Measurements from ENCODE around the gene CPS1.

CPS1 gene
- 0.22 to 0.31 reads per million in 2 donors for total RNA-seq

- DNase-seq, result no peak
Measured at GRCh38 chr2:210556329-210556980, at the start of gene CPS1. CPS1 (plus strand) TSS chr2:210556599; CDS start chr2:210556734, 135 bp downstream.

- DNase-seq, result no peak
Measured at GRCh38 chr2:210515911-210516310, 40.5 kb upstream of the CPS1 start.

- DNase-seq, result no peak
Measured at GRCh38 chr2:210517264-210517663, 39.1 kb upstream of the CPS1 start.

GRCh38 chr2:210519594-210519993, 36.8 kb upstream of the CPS1 start:
- no peak for DNase-seq

GRCh38 chr2:210522399-210522798, 34.0 kb upstream of the CPS1 start:
- no peak for DNase-seq

GRCh38 chr2:210523650-210524289, 32.6 kb upstream of the CPS1 start:
- no peak for DNase-seq

- DNase-seq, result no peak
Measured at GRCh38 chr2:210524533-210524932, 31.9 kb upstream of the CPS1 start.

GRCh38 chr2:210527286-210527685, 29.1 kb upstream of the CPS1 start:
- DNase-seq, result no peak

- DNase-seq, result no peak
Measured at GRCh38 chr2:210528716-210529115, 27.7 kb upstream of the CPS1 start.

GRCh38 chr2:210531050-210531449, 25.3 kb upstream of the CPS1 start:
- DNase-seq, result no peak

- DNase-seq, result no peak
Measured at GRCh38 chr2:210531482-210531881, 24.9 kb upstream of the CPS1 start.

GRCh38 chr2:210533389-210533788, 23.0 kb upstream of the CPS1 start:
- DNase-seq, result no peak

GRCh38 chr2:210534879-210535278, 21.5 kb upstream of the CPS1 start:
- no peak for DNase-seq

- no peak for DNase-seq
Measured at GRCh38 chr2:210536973-210537650, 19.3 kb upstream of the CPS1 start.

GRCh38 chr2:210539035-210539434, 17.4 kb upstream of the CPS1 start:
- no peak for DNase-seq

GRCh38 chr2:210539578-210540416, 16.6 kb upstream of the CPS1 start:
- no peak for DNase-seq

- DNase-seq, result no peak
Measured at GRCh38 chr2:210540471-210540870, 15.9 kb upstream of the CPS1 start.

GRCh38 chr2:210540900-210541289, 15.5 kb upstream of the CPS1 start:
- no peak for DNase-seq

- no peak for DNase-seq
Measured at GRCh38 chr2:210541290-210541902, 15.0 kb upstream of the CPS1 start.

- no peak for DNase-seq
Measured at GRCh38 chr2:210544007-210544590, 12.3 kb upstream of the CPS1 start.

GRCh38 chr2:210544831-210545230, 11.6 kb upstream of the CPS1 start:
- DNase-seq, result no peak

All from activated gamma-delta T cell (primary cell).